Fibroblast of lung (primary cell): ENCODE measurements around the gene RGS7.

Experiments
- CTCF ChIP-seq, 2 donors: IDR thresholded peaks in 1 of 2; conservative IDR thresholded peaks in 1 of 2; 1 replicate in 1 of 2; 2 replicates in 1 of 2; pipeline ENCODE4 v1.5.1; 2011 to 2012; ENCODE audit warnings: low read length in 2 of 2, control low read depth in 1 of 2, inconsistent platforms in 1 of 2, low read depth in 1 of 2, mild to moderate bottlenecking in 1 of 2
- EZH2 ChIP-seq: IDR thresholded peaks from 2 replicates; pipeline ENCODE4 v1.5.1; 2012; ENCODE audit warnings: low read length, control low read depth, mild to moderate bottlenecking; ENCODE audit errors: missing control alignments

DNA sequence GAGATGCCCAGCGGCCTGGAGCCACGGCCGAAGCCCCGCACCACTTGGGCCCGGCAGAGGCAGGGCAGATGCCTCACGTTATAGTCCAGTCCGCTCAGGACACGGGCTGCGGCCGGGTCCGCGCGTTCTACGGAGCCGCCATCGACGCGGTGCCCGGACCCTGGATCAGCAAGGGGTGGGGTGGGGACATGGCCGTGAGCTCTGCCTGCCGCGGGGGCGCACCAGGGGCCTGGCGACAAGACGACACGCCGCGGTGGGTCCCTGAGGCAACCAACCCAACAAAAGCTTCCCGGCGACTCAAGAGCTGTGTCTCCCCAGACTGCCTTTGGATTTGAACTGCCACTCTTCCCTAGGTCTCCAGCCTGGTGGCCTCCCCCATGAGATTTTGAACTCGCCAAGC is 533.6 kb downstream of the RGS7 start:
- TF ChIP-seq CTCF (conservative IDR thresholded peaks at IDR 0.05 in 1 of 2, IDR thresholded peaks at IDR 0.05 in 1 of 2; ENCODE audit: low read depth in 1 of 2, low read length in 2 of 2) (no peak), EZH2 (no peak)
